HG02678 (cell line): ENCODE data around the gene IGFBP2.

Source experiments
- ATAC-seq: cut with Tn5 transposase; IDR thresholded peaks from one replicate; pipeline ENCODE4 v1.9.1; 2021; ENCODE audit warnings: mild to moderate bottlenecking, moderate library complexity; ENCODE audit not compliant: unreplicated experiment

The IGFBP2 gene

GRCh38 chr2:216700088-216700567 lies 66.9 kb downstream of the IGFBP2 start:
- no peak for ATAC-seq

GRCh38 chr2:216700781-216701180 lies 67.6 kb downstream of the IGFBP2 start:
- ATAC-seq: no peak

GRCh38 chr2:216701544-216701943 lies 68.3 kb downstream of the IGFBP2 start:
- no peak for ATAC-seq

- ATAC-seq: no peak
Measured at GRCh38 chr2:216702756-216703155, 69.5 kb downstream of the IGFBP2 start.

- ATAC-seq: no peak
Measured at GRCh38 chr2:216710551-216711301, 77.5 kb downstream of the IGFBP2 start.

GRCh38 chr2:216711348-216711747 lies 78.1 kb downstream of the IGFBP2 start:
- no peak for ATAC-seq

GRCh38 chr2:216713691-216714336 lies 80.6 kb downstream of the IGFBP2 start:
- no peak for ATAC-seq
